IPS-18c (cell line): ENCODE results near the gene SPRY2.

Experiments used
- H3K4me3 ChIP-seq: 2 replicates; pipeline ENCODE4 v1.7.0; 2013; ENCODE audit warnings: low read depth, mild to moderate bottlenecking, low read length, moderate library complexity; ENCODE audit not compliant: insufficient read depth
- H3K9me3 ChIP-seq: one replicate; pipeline ENCODE4 v1.6.1; 2013; ENCODE audit warnings: mild to moderate bottlenecking, low read length, moderate library complexity; ENCODE audit not compliant: control insufficient read depth, insufficient read depth

The SPRY2 gene

DNA sequence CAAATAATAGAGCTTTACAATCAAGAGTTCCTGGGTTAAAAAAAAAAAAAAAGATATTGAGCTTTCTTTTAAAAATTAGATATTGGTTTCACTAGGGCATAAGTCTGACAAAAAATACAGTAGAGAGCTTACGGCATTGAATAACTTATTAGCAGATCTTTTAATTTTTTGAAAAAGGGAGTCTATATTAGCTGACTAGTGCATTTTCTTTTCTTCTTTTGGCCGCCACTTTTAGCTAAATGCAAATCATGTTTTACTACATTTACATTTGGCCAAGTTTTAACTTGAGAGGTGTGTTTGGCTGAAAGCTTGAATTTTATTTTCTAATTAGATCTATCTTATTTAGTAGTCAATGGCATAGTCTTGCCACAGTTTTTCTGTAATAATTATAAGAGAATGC, 43.4 kb downstream of the SPRY2 start:
- no peaks in the 10 kb centered on the region for H3K9me3 ChIP-seq
- H3K4me3 ChIP-seq, result no peak overlapping the region

DNA sequence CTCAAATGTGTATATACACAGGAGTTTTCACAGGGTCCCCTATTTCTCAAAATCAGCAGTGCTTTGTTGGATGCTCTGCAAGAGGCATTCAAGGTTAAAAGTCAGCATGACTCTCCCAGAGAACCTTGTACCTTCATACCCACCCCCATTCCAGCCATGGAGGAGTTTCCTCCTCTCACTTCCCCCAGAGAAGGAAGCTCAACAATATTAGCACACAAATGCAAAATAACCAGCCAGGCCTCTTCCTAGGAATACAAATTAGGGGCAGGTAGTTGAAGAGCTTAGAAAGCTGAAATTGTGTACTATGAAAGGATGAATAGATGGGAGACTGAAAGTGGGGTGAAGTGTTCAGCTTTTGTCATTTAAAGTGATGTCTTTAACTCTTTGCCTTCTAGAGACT, 43.8 kb downstream of the SPRY2 start:
- Histone ChIP-seq H3K4me3 (no peak overlapping the region), H3K9me3 (no peaks in the 10 kb centered on the region)

DNA sequence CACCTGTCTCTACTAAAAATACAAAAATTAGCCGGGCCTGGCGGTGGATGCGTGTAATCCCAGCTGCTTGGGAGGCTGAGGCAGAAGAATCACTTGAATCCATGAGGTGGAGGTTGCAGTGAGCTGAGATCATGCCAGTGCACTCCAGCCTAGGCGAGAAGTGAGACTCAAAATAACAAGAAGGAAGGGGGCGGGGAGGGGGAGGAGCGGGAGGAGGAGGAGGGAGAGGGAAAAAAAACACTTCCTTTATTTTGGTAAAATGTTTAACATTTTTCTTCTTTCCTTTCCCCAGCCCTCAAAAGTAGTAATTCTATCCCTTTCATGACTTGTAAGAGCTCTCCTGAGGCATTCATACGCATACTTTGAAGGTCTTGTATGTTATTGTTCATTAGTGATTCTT, 44.3 kb downstream of the SPRY2 start:
- H3K9me3 ChIP-seq, result no peaks in the 10 kb centered on the region
- no peak overlapping the region for H3K4me3 ChIP-seq

DNA sequence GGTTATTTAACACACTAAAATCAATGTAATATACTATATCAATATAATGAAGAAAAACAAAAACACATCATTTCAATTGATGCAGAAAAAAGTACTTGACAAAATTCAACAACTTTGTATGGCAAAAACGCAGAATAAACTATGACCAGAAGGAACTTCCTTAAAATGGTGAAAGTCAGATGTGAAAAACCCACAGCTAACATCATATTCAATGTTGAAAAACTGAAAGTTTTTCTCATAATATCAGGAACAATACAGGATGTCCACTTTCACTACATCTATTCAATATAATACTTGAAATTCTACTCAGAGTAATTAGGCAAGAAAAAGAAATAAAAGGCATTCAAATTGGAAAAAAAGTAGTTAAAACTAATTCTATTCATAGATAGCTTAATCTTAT, 50.3 kb downstream of the SPRY2 start:
- H3K9me3 ChIP-seq, result no peaks in the 10 kb centered on the region
- H3K4me3 ChIP-seq, result no peak overlapping the region
